GM18873 (cell line): ENCODE data around the gene SH3BGR.
"Not testable (repeated sequence)": the region's sequence is repeated elsewhere in the genome, so short reads cannot be mapped to it uniquely, and the experiment has no call there.

Source experiments
- ATAC-seq: cut with Tn5 transposase; IDR thresholded peaks from one replicate; pipeline ENCODE4 v1.9.1; 2021; ENCODE audit warnings: mild to moderate bottlenecking, moderate library complexity, moderate number of reproducible peaks; ENCODE audit not compliant: unreplicated experiment, low FRiP score

The SH3BGR gene

GRCh38 chr21:39537571-39537970, 85.8 kb downstream of the SH3BGR start:
- ATAC-seq: no peak

- ATAC-seq: no peak
These were observed 86.8 kb downstream of the SH3BGR start for GRCh38 chr21:39538453-39539042.

- not testable (repeated sequence) for ATAC-seq
These were observed 88.6 kb downstream of the SH3BGR start for GRCh38 chr21:39540367-39540766.

DNA sequence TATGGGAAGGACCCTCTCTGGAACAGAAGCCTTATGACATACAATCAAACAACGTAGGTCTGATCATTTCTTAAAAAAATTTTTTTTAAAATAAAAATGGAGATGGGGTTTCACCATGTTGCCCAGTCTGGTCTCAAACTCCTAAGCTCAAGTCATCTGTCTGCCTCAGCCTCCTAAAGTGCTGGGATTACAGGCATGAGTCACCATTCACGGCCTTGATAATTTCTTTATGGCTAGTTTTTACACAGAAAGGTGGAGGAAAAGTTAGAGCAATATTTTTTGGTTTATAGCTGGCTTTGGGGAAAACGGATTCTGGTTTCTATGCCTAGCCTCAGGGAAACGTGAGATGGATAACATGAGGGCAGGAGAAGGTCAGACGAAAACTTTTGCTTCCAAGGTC, 91.0 kb downstream of the SH3BGR start:
- ATAC-seq: no peak

GRCh38 chr21:39546522-39546921, 94.8 kb downstream of the SH3BGR start:
- no peak for ATAC-seq

GRCh38 chr21:39552856-39553255, 101.1 kb downstream of the SH3BGR start:
- ATAC-seq: no peak

DNA sequence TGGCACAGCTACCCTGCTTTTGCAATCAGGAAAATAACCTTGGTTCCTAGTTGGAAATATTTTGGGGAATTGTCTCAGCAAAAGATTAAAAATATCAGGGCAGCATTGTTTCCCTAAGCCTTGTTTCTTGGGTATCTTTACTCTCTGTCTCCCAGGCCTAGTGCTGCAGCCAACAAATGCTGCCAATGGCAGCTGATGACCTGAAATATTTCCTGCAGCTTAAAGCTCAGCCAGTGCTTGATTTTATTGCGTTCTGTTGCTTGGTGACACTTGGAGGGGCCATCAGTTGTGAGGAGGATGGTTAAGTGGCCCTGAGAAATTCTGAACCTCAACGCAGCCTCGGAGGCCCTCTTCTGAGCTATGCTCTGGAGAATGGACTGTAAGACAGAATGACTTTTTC, 101.6 kb downstream of the SH3BGR start:
- no peak for ATAC-seq

DNA sequence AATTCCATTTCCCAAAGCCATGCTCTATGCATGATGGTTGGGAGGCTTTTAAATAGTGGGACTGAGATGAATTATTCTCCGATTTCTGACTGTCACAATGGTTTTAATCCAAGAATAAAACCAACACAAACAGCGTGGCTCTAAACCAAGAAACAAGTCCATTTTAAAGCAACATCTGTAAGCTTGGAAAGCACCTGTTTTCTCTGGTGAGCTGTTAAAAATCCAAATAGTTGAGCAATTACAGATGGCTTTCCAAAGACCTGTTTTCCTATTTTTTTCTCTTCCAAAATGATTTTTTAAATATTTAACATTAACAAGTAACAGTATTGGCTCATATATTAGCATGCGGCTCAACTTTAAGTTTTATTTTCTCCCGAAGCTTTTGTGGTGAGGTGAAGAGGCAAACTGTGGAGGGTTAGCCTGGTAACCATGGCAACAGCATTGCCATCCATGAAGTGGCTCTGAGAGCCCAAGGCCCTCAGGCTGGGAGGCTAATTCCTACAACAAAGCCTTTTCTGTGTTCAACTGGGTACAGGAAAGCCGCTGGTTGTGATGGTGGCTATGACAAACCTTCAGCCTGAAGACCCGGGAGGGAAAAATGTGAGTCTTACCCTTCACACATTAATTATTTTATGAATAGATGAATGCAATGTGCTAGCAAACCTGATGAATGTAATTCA, 104.3 kb downstream of the SH3BGR start:
- no peak for ATAC-seq

GRCh38 chr21:39559511-39559910, 107.7 kb downstream of the SH3BGR start:
- ATAC-seq: no peak

- ATAC-seq: no peak
These were observed 109.4 kb downstream of the SH3BGR start for GRCh38 chr21:39561140-39561539.

GRCh38 chr21:39562791-39563770, 111.3 kb downstream of the SH3BGR start:
- no peak for ATAC-seq

GRCh38 chr21:39564200-39564599, 112.4 kb downstream of the SH3BGR start:
- no peak for ATAC-seq
